GM19043 (cell line): Measurements from ENCODE around the gene MAPK1.

ENCODE experiments used
- ATAC-seq: cut with Tn5 transposase; IDR thresholded peaks from one replicate; pipeline ENCODE4 v1.9.1; 2021; ENCODE audit warnings: low read depth; ENCODE audit not compliant: unreplicated experiment

Gene MAPK1

GRCh38 chr22:21709688-21710087 is 157.8 kb downstream of the MAPK1 start:
- ATAC-seq = no peak

- ATAC-seq = no peak
Measured at GRCh38 chr22:21708960-21709359, 158.5 kb downstream of the MAPK1 start.

GRCh38 chr22:21707677-21708076 is 159.8 kb downstream of the MAPK1 start:
- no peak for ATAC-seq
